Activated CD4-positive, CD25-positive, alpha-beta regulatory T cell (primary cell): ENCODE data around the gene TREML4.
"Not testable (repeated sequence)": the region's sequence is repeated elsewhere in the genome, so short reads cannot be mapped to it uniquely, and the experiment has no call there.

ENCODE experiments used
- DNase-seq, 4 experiments: peaks; one replicate each; lab custom pipeline; 2025; lab: John Stamatoyannopoulos, UW

TREML4 gene, protein sequence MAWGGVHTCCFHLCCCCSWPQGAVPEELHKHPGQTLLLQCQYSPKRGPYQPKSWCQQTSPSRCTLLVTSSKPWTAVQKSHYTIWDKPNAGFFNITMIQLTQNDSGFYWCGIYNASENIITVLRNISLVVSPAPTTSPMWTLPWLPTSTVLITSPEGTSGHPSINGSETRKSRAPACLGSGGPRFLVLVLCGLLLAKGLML

DNA sequence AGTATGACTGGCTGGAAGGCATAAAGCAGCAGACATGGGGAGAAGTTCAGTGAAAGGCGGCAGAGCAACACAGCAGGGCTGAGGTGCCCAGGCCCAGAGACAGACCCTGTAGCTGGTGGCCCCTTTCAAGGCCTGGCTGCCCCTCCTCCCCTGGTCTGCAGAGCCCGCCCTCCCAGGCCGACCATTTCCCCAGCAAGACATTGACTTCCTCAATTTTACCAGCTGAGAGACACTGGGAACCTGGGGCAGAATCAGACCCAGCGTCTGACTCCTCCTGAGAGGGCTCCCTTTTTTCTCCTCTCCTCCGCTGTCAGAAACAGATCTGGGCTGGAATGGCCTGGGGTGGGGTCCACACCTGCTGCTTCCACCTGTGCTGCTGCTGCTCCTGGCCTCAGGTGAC, at the start of gene TREML4:
Gene TREML4, plus strand, starts transcription at position 254 of the 400 bp plus-strand sequence. Its CDS starts 79 bp downstream, at position 333.
- DNase-seq, result no peak

DNA sequence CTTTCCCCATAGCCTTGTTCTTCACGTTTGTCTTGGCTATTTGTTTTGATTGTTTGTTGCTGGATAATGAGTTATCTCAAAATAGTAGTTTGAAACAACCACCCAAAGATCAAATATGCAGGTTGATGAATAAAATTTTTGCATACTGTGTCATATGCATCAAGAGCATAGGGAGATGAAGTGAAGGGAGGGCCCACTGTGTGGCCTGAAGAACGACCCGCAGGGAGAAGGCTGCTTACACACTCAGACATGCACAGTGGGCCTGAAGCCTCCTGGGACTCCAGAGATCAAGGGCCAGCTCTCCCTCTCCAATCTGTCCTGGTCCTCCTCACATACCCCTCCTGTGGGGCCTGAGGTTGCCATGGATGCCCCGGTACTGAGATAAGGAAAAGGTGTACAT, 49.0 kb upstream of the TREML4 start:
- no peak for DNase-seq

DNA sequence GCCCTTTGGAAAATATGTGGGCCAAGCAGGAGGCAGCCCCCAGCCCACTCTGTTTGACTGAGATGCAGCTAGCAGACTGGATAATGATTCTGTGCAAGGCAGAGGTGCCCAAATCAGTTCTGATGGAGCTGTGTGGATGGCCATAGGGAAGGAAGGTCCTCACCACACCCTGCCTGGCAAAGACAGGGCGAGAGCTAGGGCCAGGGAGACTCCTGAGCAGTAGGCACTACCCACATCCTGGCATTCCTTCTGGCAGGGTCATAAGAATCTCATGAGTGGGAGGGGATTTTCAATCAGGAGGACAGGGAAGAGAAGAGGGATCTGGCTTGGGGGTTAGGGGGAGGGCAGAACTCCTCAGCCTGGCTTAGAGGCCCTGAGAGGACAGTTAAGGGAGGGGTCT, 46.6 kb upstream of the TREML4 start:
- DNase-seq, result no peak

DNA sequence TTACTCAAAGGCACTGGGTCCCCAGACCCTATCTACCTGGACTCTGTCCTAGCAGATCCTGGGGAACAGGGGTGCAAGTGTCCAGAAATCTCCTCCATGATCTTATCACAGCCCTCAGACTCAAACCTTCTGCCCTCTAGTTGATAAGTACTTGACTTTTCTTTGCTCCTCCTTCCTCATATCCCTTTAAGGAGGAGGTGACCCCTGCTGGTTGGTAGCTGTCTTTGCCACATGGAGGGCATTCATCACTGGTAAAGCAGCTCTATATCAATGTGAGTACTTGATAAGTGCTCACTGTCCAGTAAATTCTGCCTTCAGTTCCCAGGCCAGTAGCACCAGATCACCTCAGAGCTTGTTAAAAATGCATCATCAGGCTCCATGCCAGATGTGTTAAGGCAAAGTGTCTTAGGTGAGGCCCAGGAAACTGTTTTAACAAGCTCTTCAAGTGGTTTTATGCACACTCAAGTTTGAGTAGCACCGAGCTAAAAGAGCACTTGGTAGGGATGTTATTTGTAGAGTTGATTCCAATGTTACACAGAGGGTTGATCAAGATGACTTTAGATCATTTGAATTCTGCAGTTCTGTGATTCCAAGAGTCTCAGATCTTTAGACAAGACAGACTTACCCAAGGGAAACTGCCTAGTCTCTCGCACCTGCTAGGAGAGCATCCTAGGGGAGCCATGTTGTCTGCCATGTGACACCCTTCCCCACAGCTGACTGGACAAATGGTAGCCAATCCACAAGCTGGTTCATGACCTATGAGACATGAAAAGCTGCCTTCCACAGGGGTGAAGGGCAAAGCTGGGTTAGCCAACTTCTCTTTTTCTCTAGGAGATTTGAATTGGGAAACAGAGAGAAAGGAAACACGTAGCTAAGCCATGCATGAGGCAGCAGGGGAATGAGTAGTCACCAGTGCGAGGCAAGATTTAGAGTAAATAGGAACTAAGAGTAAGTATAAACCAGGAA, 45.8 kb upstream of the TREML4 start:
- peak in 1 of 4 experiments; percentile 5 for DNase-seq

DNA sequence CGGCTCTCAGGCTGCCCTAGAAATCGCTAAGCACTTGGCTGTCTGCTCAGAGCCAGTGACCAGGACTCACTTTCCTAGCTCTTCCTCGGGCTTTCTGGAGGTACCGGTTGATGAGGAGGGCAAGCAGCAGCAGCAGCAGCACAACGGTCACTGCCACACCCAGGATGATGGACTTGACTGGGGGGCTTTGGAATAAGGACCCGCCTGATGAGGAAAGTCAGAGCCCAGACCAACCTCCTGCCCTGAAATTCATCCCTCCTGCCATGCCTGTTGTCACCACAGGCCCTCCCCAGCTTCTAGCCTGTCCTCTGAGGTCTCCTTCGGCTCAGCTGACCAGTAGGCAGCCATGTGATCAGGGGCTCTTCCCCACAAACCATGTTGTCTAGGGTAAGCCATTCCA, 43.4 kb upstream of the TREML4 start:
- DNase-seq, result no peak

DNA sequence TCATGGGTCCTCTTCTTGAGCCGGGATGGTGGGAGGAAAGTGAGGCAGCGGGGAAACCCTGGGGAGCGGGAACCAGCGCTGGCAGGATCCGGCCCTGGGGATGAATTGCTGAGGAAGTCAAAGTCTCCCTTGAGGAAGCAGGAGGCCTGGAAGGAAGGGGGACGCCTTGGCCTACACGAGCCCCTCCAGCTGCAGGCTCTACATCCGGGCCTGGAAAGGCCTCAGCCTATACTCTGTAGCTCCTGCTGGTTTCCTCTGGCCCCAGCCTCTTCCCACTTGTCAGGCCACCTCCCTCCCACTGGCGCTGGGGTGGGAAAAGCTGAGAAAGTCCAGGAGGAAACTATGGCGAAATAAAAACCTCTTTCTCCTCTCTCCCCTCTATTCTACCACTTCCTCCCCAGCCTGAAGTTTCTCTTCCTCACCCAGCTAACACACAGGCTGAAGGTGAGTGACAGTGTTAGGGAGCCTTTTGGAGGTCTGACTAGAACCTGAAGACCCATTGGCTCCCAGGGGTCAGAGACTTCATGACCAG, 42.1 kb upstream of the TREML4 start:
- no peak for DNase-seq

DNA sequence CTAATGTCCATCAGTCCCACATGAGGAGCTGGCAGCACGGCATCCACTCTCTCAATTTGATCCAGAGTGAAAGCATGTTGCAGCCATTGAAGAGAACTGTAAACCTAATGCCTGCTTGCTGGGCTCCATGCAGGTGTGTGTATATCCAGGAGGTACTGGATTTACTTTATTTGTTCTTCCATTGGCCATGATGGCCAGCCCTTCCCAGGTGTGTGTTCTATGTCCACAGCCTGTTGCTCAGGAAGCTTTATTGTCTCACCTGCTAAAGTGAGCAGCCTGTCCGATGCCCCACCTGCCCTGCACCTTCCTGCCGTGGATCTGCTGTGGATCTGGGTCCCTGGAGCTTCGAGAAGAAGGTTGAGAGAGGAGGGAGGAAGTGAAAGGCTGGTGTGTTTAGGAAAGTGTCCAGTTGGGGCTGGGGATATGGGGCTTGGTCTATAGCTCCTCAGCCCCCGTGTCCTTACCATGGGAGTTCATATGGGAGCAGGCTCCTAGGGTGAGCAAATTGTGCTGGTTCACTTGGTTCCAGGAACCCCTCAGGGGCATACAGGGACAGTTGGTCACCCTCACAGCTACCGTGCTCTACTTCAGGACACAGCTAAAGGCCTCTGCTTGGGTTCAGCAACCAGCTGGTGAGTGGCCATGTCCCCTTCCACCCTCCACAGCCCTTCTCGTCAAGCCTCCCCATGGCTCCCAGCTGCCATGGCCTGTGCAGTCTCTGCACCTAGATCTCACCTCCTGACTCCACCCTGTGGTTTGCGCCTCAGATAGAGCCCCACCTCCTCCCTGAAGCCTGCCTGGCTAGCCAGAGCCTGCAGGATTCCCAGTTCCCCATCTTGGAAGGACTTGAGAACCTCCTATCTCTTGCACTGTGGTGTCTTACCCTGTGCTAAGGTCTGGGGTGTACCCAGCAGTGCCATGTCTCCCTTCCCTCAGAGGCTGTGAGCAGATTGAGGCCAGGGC, 39.9 kb upstream of the TREML4 start:
- no peak for DNase-seq

DNA sequence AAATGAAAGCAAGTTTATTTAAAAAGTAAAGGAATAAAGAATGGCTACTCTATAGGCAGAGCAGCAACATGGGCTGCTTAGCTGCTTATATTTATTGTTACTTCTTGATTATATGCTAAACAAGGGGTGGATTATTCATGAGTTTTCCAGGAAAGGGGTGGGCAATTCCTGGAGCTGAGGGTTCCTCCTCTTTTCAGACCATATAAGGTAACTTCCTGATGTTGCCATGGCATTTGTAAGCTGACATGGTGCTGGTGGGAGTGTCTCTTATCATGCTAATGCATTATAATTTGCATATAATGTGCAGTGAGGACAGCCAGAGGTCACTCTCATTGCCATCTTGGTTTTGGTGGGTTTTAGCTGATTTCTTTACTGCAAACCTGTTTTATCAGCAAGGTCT, 39.1 kb upstream of the TREML4 start:
- not testable (repeated sequence) for DNase-seq

DNA sequence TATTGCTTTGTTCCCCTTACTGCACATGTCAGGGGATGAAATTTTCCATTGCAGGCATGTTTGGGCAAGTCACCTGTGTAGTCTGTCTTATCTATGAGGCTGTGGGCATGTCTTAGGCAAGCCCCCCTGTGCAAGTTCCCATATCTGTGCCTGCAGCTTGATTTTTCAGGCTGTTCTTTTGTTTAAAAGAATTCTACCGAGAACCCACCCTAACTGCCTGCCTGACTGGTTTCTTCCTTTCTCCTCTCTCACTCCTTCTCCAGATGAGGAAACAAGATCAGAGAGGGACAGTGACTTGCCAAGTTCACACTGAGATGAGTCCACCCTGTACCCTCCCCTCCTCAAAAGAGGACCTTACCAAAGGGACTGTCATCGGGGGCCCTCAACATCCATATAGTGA, 38.2 kb upstream of the TREML4 start:
- DNase-seq, result no peak

DNA sequence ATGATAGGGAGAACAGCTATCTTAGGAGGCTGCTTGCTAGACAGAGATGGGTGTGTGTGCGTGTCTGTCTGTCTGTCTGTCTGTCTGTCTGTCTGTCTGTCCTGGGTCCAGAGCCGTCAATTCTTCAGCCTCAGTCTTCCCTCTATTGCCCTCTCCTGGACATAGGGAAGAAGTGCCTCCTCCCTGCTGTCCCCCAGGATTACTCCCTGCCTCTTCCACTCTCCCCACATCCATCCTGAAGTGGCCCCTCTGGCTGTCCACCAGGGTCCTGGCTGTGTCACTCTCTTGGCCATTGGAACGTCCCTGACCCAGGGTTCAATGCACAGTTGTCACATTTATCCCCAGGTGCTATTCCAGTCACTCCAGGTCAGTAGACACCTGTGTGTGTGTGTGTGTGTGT, 37.4 kb upstream of the TREML4 start:
- no peak for DNase-seq

DNA sequence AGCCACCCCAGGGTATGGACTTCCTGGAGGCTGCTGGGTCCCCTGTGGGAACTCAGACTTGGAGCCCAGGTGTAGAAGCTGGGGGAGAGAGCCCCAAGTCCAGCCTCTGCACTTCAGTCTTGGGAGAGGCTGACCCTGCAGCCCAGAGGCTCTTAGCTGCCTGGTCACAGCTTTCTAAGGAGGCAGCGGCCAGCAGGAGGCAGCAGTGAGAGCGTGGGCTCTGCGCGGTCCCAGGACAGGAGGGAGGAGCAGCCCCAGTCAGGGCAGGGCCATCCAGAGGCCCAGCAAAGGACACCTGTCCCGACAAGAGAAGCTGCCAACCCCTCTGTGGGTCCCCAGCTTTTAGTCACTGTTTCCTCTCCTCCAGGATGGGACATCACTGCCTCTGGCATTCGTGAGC, 36.6 kb upstream of the TREML4 start:
- peak in 1 of 4 experiments; percentile 22 for DNase-seq

DNA sequence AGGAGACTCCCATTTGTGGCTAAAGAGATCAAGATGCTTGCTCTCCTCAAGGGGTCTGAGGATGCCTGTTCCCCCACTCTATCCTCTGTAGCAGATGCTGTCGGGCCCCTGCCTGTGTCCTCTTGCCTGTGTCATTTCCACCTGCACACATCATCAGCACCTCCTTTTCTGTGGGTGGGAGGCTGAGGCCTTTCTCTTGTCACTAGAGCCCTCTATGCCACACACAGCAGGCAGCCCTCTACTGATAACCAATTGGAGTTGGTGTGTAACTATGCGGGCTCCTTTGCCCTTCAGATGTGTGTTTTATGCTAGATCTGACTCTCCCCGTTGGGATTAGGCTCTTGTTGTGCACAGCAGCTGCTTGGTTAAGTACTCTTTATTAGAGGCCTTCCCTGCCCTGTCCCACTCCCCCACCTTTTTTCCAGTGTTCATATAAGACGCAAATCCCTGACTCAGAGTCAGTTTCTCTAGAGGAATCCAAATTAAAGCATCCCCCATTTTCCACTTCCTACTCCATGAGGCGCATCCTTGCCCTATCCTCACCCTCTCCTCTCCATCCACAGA, 34.9 kb upstream of the TREML4 start:
- DNase-seq, result no peak

DNA sequence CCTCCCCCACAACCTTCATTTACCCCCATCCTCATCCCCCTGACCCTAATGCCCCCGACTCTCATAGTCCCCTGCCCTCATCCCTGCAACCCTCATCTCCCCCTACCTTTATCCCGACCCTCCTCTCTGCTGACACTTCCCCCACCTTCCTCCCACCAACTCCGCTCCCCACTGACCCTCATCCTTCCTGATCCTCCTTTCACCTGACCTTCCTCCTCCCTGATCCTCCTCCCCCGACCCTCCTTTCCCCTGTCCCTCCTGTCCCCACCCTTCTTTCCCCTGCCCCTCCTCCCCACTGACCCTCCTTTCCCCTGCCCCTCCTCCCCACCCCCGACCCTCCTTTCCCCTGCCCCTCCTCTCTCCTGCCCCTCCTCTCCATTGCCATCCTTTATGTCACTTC, 34.3 kb upstream of the TREML4 start:
- no peak for DNase-seq

DNA sequence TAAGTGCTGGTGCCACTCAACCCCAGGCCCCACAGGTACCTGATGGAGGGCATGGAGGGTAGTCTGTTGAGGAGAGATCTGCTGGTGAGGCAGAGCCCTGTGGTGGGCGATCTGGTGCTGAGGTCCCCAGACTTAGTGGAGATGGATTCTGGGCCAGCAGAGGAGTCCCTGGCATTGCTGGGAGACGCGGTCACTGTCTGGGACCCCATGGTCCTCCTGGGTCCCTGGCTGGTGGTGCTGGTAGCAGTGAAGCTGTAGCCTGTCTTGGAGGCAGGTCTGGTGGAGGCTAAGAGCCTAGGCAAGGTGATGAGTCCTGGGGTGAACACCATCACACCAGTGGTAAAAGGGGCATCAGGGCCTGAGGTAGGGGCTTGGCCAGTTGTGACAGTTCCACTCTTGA, 33.8 kb upstream of the TREML4 start:
- no peak for DNase-seq

DNA sequence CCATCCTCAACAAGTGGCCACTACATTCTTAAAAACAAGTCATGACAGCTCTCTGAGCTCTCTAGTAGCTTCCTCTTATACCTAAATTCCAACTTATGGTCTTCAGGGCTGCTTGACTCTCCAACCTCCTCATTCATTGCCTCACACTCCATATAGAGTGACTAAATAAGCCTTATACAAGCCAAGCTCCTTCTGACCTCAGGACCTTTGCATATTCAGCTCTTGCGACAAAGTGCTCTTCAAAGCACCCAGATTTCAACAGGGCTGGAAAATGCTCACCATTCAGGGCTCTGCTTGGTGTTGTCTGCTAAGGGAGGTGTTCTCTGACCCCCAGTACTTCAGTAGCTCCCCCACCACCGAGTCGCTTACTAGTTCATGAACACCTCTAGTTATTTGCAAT, 30.9 kb upstream of the TREML4 start:
- no peak for DNase-seq

DNA sequence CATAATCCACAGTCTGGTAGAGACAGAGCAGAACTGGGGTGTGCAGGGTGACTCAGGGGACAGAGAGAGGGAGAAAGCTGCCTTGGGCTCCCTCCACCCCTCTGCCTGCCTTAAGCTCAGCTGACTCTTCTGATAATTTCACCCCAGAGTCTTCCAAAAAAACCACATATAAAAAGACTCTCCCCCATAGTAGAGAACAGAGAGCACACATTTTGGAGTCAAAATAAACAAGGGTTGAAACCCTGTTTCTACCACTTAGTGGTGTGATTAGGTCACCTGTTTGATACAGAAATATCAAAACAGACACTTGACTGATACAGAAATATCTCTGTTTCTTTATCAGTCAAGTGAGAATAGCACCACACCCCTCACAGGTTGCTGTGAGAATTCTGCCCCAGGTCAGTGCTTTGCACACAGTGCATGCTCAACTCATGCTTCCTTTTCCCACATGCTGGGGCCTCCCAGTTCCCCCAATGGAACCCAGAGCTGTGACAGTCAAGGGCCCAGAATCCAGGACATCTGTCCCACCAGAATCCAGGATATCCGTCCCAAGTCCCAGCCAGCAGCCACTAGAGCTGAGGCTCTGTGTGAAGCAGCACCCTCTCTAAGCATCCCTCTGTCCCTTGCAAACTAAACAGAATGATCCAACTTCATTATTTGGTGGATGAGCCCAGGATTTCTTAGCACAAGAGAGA, 28.4 kb upstream of the TREML4 start:
- no peak for DNase-seq

DNA sequence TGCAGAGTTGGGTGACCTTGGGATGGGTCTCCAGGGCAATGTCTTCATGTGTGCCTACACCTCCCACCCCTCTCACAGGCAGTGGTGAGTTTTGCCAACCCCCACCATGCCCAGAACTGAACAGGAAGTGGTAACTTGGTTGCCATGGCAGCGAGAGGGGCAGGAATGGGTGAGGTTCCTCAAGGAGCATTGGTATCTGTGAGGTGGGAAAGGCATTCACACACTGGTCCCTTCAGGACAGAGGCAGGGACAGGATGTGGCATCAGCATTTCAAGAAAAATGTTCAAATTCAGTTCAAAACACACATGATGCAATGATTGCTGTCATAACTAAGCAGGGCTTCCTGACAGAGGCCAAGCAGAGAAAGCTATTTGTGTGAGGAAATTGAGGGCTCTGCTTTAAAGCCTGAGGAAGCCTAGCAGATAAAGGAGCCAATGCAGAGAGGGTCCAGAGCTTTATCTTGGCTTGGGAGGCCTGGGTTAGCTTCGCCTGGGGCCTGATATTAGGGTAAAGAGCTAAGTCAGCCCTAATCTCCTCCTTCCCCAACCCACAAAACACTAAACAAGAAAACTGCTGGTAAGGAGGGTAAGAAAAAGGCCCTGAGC, 27.8 kb upstream of the TREML4 start:
- DNase-seq, result peak in 2 of 4 experiments; percentile 24 to 40

DNA sequence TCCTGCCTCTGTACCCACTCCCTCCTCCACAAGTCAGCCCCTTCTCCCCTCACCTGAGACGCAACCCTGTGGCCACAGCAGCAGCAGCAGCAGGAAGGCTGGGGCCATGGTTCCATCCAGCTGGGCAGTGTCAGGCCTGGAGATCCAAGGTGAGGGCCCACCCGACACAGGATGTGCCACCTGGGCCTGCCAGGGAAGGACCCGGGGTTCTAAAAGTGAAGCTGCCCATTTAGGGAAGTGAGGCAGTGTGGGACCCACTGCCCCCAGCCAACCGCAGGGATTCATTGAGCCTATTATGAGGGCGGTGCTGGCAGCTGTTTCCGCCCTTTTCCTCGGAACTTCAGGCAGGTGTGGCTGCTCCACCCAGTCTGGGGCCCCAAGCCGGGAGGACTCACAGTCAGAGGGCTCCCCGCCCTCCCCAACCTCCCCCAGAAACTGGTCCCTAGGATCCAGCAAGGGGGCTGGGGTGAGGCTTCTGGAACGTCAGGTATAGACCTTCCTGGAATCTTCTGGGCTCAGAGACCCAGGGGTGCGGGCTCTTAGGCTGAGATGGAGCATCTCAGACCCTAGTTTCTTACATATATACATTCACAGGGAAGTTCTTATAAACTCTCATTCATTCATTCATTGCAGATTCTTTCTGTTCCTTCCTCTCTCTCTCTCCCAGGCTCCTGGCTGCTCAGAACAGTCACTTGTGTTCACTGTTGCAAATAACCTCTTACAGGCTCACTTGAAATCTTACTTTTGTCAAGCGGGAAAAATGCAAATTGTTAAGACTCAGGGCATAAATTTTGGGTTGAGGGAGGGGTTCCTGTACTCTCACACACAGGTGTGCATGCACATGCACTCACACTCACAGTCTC, 27.0 kb upstream of the TREML4 start, which contains the start of gene TREML2:
Gene TREML2, minus strand, starts transcription at position 249 of the 863 bp plus-strand sequence. Its CDS starts 141 bp downstream, at position 108.
- DNase-seq, result peak in 1 of 4 experiments; percentile 25

DNA sequence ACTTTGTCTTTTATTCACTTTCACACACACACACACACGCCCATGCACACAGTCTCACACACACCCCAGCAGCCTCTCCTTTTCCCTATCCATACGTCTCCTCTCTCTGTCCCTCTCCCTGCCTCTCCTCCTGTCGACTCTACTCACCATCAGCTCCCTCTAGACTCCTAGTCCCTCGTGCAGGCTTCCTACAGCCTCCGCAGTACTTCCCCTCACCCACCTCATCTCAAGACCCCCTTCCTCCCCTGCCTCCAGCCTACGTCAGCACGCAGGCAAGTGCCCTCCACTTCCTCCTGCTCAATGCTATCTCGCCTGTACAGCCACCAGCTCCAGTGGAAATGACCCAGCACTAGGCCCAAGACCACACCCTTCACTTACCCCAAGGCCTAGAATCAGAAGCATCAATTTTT, 26.4 kb upstream of the TREML4 start:
- no peak for DNase-seq
